Stimulated activated CD8-positive, alpha-beta memory T cell treated with anti-CD3 and anti-CD28 coated beads, Interleukin-7, amount 100 ng/mL, for 24 hours (primary cell): Measurements from ENCODE around the gene TLE5.
A peak's percentile ranks its signal among the peaks of the same experiment; 100 is the strongest.
"Not testable (repeated sequence)": the region's sequence is repeated elsewhere in the genome, so short reads cannot be mapped to it uniquely, and the experiment has no call there.

Experiments
- DNase-seq: peaks from one replicate; pipeline ENCODE4 v3.0.0-alpha.2; 2020; ENCODE audit warnings: low read depth

The TLE5 gene

DNA sequence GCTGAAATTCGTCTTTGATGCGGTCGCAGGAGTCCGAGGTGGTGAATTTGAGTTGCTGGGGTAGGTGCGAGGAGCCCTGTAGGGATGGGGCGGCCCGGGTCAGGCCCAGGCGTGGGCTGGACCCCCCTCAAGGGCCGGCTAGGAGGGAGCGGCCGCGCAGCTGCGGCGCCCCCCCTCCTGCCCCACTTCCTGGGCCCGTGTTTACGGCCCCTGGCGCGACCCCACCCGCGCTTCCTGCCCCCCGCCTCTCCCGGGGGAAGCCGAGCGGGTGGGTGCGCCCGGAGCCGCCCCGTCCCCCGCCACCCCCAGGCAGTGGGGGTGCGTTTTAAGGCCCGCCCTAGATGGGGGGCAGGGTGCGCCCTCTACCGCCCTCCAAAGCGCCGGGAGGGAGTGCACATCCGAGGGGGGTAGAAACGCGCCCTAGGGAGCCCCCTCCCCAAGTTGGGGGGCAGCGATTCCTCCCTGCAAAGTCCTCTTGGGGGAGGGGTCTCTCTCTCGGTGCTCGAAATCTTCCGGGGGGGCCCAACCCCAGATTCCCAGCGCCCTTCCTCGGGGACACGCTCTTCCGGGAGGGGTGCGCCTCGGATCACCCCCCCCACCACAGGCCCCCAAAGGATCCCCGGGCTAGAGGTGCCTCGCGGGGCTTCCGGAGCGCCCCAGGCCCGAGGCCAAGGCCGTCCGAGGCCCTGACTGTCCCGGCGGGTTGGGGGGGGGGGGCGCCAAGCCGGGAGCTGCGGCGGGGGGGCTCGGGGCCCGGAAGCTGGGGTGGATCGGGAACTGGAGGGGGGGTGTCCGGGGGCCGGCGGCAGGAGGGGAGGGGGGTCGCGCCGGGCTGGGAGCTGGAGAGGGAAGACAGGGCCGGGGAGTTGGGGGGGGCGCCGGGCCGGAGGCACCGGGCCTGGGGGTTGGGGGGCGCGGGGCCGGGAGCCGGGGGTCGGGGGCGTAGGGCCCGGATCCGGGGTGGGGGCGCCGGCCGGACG lies 823 bp downstream of the TLE5 start:
- DNase-seq = peak; percentile 22

DNA sequence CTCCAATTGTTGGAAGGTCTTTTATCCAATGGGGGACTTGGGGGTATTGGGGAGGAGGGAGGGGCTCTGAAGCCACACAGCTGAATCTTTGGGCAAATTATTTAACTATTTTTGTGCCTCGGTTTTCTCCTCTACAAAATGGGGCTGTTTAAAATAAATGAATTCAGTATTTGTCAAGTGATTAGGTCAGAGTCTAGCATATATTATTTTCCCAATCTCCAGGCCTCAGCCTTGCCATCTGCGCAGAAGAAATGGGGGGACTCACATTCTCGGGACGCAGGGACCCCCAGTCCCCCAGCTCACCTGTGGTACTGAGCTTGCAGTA lies 1.5 kb downstream of the TLE5 start:
- DNase-seq = no peak

DNA sequence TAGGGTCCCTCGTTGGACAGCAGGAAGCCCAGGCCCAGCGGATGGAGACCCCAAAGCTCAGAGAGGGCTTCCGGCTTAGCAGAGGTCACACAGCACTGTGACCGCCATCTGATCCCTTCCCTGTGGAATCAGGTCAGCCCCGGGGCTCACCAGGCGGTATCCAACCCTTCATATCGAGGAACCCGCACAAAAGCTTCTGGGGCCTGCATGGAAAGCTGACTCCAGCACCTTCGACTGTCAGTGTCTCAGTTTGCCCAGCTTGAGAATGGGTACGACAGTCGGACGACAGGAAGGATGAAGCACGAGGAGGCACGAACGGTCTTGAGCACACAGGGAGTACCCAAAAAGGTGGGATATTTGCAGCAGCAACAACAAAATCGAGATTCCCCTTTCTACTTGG lies 2.6 kb downstream of the TLE5 start:
- DNase-seq = no peak

DNA sequence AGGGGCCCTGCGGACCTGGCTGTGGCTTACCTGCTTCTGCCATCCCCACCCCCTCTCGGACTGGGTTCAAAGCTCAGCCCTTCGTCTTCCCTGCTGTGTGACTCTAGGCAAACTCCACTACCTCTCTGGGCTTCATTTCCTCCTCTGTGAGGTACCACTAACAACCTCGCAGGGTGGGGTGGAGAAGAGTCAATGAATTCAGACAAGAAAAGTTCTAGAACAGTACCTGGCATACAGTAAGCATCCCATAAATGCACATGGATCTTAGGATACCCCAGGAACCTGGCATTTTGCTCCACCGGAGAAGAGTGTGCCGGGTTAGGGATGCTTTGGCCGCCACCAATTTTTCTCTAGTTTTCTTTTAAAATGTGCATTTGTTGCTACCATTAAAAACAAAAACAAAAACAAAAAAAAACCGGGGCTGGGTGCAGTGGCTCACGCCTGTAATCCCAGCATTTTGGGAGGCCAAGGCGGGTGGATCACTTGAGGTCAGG lies 3.4 kb downstream of the TLE5 start:
- DNase-seq = no peak

DNA sequence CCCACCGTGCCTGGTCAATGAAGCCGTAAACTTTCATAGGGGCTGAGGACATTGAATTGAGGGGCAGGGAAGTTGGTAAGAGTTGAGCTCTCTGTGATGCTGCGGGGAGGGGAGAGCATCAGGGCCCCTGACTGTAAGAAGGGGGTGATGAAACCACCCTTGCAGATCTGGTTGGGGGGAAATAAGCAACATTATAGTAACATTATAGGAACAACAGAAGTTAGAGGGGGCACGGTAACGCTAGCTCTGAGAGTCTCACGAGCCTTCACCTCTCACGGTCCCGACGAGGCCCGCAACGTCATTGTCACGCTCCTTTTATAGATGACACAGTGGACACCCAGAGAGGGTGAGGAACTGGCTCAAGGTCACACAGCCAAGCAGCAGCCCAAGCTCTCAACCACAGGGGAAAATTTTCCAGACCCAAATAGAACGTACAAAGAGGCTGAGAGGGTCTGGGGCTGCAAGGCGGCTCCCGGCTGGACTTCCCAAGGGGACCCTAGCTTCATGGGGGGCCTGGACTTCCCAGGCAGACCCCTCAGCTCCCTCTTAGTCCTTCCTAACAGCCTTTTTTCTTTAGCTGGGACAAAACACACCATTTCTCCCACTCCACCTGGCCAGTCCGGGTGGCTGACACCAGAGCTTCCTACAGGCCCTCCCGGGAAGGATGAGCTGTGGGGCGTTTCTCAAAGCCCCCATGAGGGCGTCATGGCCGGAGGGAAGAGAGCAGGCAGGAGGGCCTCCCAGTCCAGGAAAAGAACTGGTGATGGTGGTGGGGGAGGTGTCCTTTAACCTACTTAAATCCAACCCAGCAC lies 4.1 kb downstream of the TLE5 start:
- DNase-seq = no peak

DNA sequence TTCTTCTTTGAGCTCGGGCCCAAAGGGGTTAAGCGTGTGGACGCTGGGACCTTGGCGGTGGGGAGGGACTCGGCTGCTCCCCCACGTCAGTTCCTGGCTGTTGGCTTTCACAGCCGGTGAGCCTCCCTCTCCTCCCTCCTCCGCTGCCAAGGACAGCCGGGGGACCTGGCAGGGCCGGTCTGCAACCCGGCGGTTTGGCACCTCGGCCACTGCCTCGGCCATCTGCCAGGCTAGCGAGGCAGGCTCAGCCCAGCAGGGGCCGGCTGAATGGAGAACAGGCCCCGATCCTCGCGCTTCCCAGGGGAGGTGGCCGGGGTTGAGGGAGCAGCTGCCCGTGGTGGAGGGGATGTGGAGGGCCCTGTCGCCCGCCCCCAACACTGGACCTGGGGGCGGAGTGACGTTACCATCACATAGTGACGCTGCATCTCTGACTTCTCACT lies 5.0 kb downstream of the TLE5 start:
- DNase-seq = no peak

DNA sequence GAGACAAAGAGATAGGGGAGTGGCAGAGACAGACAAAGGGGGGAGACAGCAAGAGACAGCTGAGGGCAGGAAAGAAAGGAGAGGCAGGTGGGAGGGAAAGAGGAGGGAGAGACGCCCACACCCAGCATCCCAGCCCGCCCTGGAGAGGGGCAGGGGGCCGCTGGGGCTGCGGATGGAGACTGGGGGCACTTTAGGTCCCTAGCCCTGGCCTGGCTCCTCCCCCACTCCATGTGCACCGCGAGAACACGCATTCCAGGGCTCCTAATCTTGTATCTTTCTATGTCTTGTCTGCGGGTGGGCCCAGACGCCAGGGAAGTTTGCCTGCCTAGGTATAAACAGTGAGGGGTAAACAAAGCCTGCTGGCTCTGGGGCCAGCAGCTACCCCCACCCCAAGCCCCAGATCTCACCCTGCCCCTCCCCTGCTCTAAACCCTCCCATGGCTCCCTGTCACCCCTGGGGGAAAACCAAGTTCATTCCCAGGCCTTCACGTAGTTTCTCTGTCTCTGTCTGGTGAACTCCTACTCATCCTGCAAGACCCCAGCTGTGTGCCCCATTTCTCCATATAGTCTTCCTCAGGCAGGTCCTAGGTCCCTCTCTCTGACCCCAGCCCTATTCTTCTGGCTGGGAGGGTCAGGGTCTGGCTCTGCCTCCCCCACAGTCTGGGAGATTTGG lies 5.7 kb downstream of the TLE5 start:
- no peak for DNase-seq

DNA sequence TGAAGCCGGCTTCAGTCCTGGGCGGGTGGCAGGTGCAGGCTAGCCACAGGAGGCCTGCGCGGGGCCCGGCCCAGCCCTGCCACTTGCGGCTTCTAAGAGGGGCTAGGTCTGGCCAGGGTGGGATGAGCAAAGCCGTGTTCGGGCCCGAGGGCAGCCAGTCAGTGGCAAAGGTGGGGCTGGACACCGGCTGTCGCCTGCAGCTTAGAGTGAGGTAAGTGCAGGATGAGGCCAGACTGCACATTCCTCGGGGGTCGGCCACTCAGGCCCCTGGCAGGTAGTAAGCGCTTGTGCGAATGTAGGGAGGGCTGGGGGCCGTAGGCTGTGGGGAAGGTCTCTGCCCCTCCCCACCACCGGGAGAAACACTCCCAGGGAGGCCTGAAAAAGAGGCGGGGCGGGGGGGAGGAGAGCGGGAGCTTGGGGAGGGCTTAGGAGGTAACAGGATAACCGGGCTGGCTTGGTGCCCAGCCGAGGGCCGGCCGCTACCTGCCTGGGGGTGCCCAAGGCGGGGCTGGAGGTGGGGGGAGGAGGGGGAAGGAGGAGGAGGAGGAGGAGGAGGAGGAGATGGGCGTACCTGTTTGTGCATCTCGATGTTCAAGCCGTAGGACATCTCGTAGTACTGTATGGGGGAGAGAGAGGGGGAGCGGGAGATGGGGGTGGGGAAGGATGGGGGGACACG lies 6.4 kb downstream of the TLE5 start:
- DNase-seq = no peak

- no peak for DNase-seq
Observed at GRCh38 chr19:3054972-3055740, 7.1 kb downstream of the TLE5 start.

GRCh38 chr19:3054265-3054971 lies 7.9 kb downstream of the TLE5 start:
- DNase-seq = no peak

GRCh38 chr19:3053780-3054179 lies 8.5 kb downstream of the TLE5 start:
- DNase-seq = no peak

- DNase-seq = no peak
Observed at GRCh38 chr19:3053218-3053621, 9.1 kb downstream of the TLE5 start.

GRCh38 chr19:3050016-3050415 lies 12.3 kb downstream of the TLE5 start:
- not testable (repeated sequence) for DNase-seq

- DNase-seq = no peak
Observed at GRCh38 chr19:3049089-3049488, 13.2 kb downstream of the TLE5 start.

- no peak for DNase-seq
Observed at GRCh38 chr19:3048190-3048533, 14.1 kb downstream of the TLE5 start.

GRCh38 chr19:3047496-3048189 lies 14.7 kb downstream of the TLE5 start:
- DNase-seq = peak; percentile 37

GRCh38 chr19:3046698-3047495 lies 15.4 kb downstream of the TLE5 start:
- DNase-seq = no peak

- no peak for DNase-seq
Observed at GRCh38 chr19:3045885-3046697, 16.2 kb downstream of the TLE5 start.
